Glomerular visceral epithelial cell (primary cell): Measurements from ENCODE around the gene SBNO2.
"Not testable (repeated sequence)": the region's sequence is repeated elsewhere in the genome, so short reads cannot be mapped to it uniquely, and the experiment has no call there.

Source experiments
- DNase-seq: peaks from one replicate; pipeline ENCODE4 v3.0.0-alpha.2; 2016; ENCODE audit errors: extremely low spot score

Gene SBNO2

GRCh38 chr19:1206150-1206863 lies 32.2 kb upstream of the SBNO2 start:
- no peak for DNase-seq

GRCh38 chr19:1205114-1206099 lies 31.3 kb upstream of the SBNO2 start, which contains the start of gene STK11:
Gene STK11 (plus strand): TSS chr19:1205778. CDS start chr19:1206914, 1,136 bp downstream.
- peak; percentile 98 for DNase-seq

- not testable (repeated sequence) for DNase-seq
Observed at GRCh38 chr19:1200614-1201013, 26.5 kb upstream of the SBNO2 start.

GRCh38 chr19:1199531-1199930 lies 25.5 kb upstream of the SBNO2 start:
- no peak for DNase-seq

- DNase-seq = peak; percentile 84
Observed at GRCh38 chr19:1189419-1189818, 15.4 kb upstream of the SBNO2 start.

- DNase-seq = peak; percentile 85
Observed at GRCh38 chr19:1183543-1184172, 9.6 kb upstream of the SBNO2 start.

- DNase-seq = no peak
Observed at GRCh38 chr19:1182727-1183126, 8.7 kb upstream of the SBNO2 start.

- DNase-seq = no peak
Observed at GRCh38 chr19:1182068-1182467, 8.0 kb upstream of the SBNO2 start.

- DNase-seq = no peak
Observed at GRCh38 chr19:1181606-1182005, 7.5 kb upstream of the SBNO2 start.

GRCh38 chr19:1177322-1178114 lies 3.5 kb upstream of the SBNO2 start:
- peak; percentile 98 for DNase-seq

GRCh38 chr19:1173159-1173844 lies 766 bp downstream of the SBNO2 start:
- DNase-seq = no peak

- peak; percentile 80 for DNase-seq
Observed at GRCh38 chr19:1172353-1173158, 1.5 kb downstream of the SBNO2 start.

GRCh38 chr19:1171755-1172352 lies 2.2 kb downstream of the SBNO2 start:
- DNase-seq = no peak

- DNase-seq = no peak
Observed at GRCh38 chr19:1170938-1171754, 2.9 kb downstream of the SBNO2 start.

GRCh38 chr19:1169921-1170885 lies 3.9 kb downstream of the SBNO2 start:
- peak; percentile 45 for DNase-seq

GRCh38 chr19:1169411-1169791 lies 4.7 kb downstream of the SBNO2 start:
- no peak for DNase-seq
